Activated T-helper 2 cell treated with anti-CD3 and anti-CD28 coated beads, Interferon-gamma antibody, Interleukin-2, Interleukin-4, amounts not matched to agents 10 μg/mL and 5 μg/mL and 100 μg/mL, durations not matched to agents 14 hours and 24 hours and 36 hours (primary cell): Measurements from ENCODE around the gene MEOX1. TPM values are rescaled to one million over a fixed set of nuclear protein-coding genes. Genes with fewer than 3 reads are reported as not detected.

ENCODE experiments used
- DNase-seq: peaks from one replicate; pipeline ENCODE4 v3.0.0; 2021; ENCODE audit warnings: low spot score
- H3K27ac Mint-ChIP-seq: one replicate; pipeline ENCODE4 v1.8.0; 2021; ENCODE audit warnings: mixed read lengths
- H3K27me3 Mint-ChIP-seq: one replicate; pipeline ENCODE4 v1.8.0; 2021; ENCODE audit warnings: low read depth, mixed read lengths
- H3K36me3 Mint-ChIP-seq: one replicate; pipeline ENCODE4 v1.8.0; 2021; ENCODE audit warnings: low read depth, mixed read lengths
- H3K4me1 Mint-ChIP-seq: one replicate; pipeline ENCODE4 v1.8.0; 2021; ENCODE audit warnings: low read depth, mixed read lengths
- H3K4me3 Mint-ChIP-seq: one replicate; pipeline ENCODE4 v1.8.0; 2021; ENCODE audit warnings: low read depth, mild to moderate bottlenecking, moderate library complexity, mixed read lengths
- H3K9me3 Mint-ChIP-seq: one replicate; pipeline ENCODE4 v1.8.0; 2021; ENCODE audit warnings: mixed read lengths
- intact Hi-C: fragments of 100-400 bp; cut with micrococcal nuclease; formaldehyde crosslinking; loops from one replicate; pipeline ENCODE4 v1.15.1; 2023
- total RNA-seq: library from RNA; stranded (reverse); gene quantifications from 2 replicates; pipeline ENCODE4 v1.2.3, GENCODE V29; 2022

The MEOX1 gene
- total RNA-seq, 1 donor from 2014 or later: 1.8 TPM

- H3K36me3 Mint-ChIP-seq: no peaks in the 10 kb centered on the region
- H3K4me1 Mint-ChIP-seq: peaks cover 48% of the 10 kb centered on the region
- H3K27me3 Mint-ChIP-seq: no peaks in the 10 kb centered on the region
- H3K27ac Mint-ChIP-seq: peak overlapping the region; percentile 76
- peak overlapping the region; percentile 68 for H3K4me3 Mint-ChIP-seq
- no peak for DNase-seq
- intact Hi-C loops: no loop called here
- H3K9me3 Mint-ChIP-seq: no peaks in the 10 kb centered on the region
Observed at GRCh38 chr17:43662413-43663141, 855 bp upstream of the MEOX1 start.

GRCh38 chr17:43660816-43661493 lies 767 bp downstream of the MEOX1 start:
- Mint-ChIP-seq H3K4me3 (peak overlapping the region; percentile 68), H3K27ac (peak overlapping the region; percentile 36), H3K36me3 (no peaks in the 10 kb centered on the region), H3K27me3 (no peaks in the 10 kb centered on the region), H3K4me1 (peaks cover 55% of the 10 kb centered on the region), H3K9me3 (no peaks in the 10 kb centered on the region)
- DNase-seq: no peak
- intact Hi-C loops: no loop called here

GRCh38 chr17:43659823-43660617 lies 1.7 kb downstream of the MEOX1 start:
- peak overlapping the region; percentile 68 for H3K4me3 Mint-ChIP-seq
- no peaks in the 10 kb centered on the region for H3K36me3 Mint-ChIP-seq
- H3K4me1 Mint-ChIP-seq: peaks cover 57% of the 10 kb centered on the region
- no peaks in the 10 kb centered on the region for H3K9me3 Mint-ChIP-seq
- no peak for DNase-seq
- no peaks in the 10 kb centered on the region for H3K27me3 Mint-ChIP-seq
- intact Hi-C loops: no loop called here
- H3K27ac Mint-ChIP-seq: no peak overlapping the region

- peaks cover 57% of the 10 kb centered on the region for H3K4me1 Mint-ChIP-seq
- no peaks in the 10 kb centered on the region for H3K27me3 Mint-ChIP-seq
- H3K9me3 Mint-ChIP-seq: no peaks in the 10 kb centered on the region
- no peak overlapping the region for H3K27ac Mint-ChIP-seq
- no peaks in the 10 kb centered on the region for H3K36me3 Mint-ChIP-seq
- DNase-seq: no peak
- intact Hi-C loops: no loop called here
- H3K4me3 Mint-ChIP-seq: no peak overlapping the region
Observed at GRCh38 chr17:43658900-43659299, 2.8 kb downstream of the MEOX1 start.

- intact Hi-C loops: no loop called here
- H3K27ac Mint-ChIP-seq: peak overlapping the region; percentile 47
- peaks cover 1% of the 10 kb centered on the region for H3K27me3 Mint-ChIP-seq
- H3K36me3 Mint-ChIP-seq: peaks cover 5% of the 10 kb centered on the region
- H3K4me3 Mint-ChIP-seq: peak overlapping the region; percentile 6
- H3K4me1 Mint-ChIP-seq: peaks cover 37% of the 10 kb centered on the region
- DNase-seq: no peak
- no peaks in the 10 kb centered on the region for H3K9me3 Mint-ChIP-seq
Observed at GRCh38 chr17:43655693-43656255, 5.9 kb downstream of the MEOX1 start.

- Mint-ChIP-seq H3K27me3 (peaks cover 6% of the 10 kb centered on the region), H3K4me1 (peaks cover 23% of the 10 kb centered on the region), H3K4me3 (no peak overlapping the region), H3K36me3 (peaks cover 5% of the 10 kb centered on the region), H3K9me3 (no peaks in the 10 kb centered on the region), H3K27ac (no peak overlapping the region)
- intact Hi-C loops: no loop called here
- DNase-seq: no peak
Observed at GRCh38 chr17:43652124-43652480, 9.6 kb downstream of the MEOX1 start.

- Mint-ChIP-seq H3K4me3 (no peak overlapping the region), H3K27ac (no peak overlapping the region), H3K9me3 (no peaks in the 10 kb centered on the region), H3K27me3 (peaks cover 11% of the 10 kb centered on the region), H3K4me1 (peaks cover 9% of the 10 kb centered on the region), H3K36me3 (peaks cover 5% of the 10 kb centered on the region)
- intact Hi-C loops: no loop called here
- DNase-seq: no peak
Observed at GRCh38 chr17:43650471-43650870, 11.3 kb downstream of the MEOX1 start.

- Mint-ChIP-seq H3K4me1 (peaks cover 8% of the 10 kb centered on the region), H3K4me3 (no peak overlapping the region), H3K9me3 (no peaks in the 10 kb centered on the region), H3K27ac (no peak overlapping the region), H3K27me3 (peaks cover 16% of the 10 kb centered on the region), H3K36me3 (peaks cover 5% of the 10 kb centered on the region)
- no peak for DNase-seq
- intact Hi-C loops: no loop called here
Observed at GRCh38 chr17:43648916-43649315, 12.8 kb downstream of the MEOX1 start.

GRCh38 chr17:43645765-43646481 lies 15.8 kb downstream of the MEOX1 start:
- intact Hi-C loops: no loop called here
- peak overlapping the region; percentile 44 for H3K4me3 Mint-ChIP-seq
- DNase-seq: no peak
- H3K36me3 Mint-ChIP-seq: no peaks in the 10 kb centered on the region
- no peak overlapping the region for H3K27ac Mint-ChIP-seq
- peaks cover 4% of the 10 kb centered on the region for H3K4me1 Mint-ChIP-seq
- H3K27me3 Mint-ChIP-seq: peaks cover 15% of the 10 kb centered on the region
- no peaks in the 10 kb centered on the region for H3K9me3 Mint-ChIP-seq

- intact Hi-C loops: no loop called here
- H3K27ac Mint-ChIP-seq: no peak overlapping the region
- no peak overlapping the region for H3K4me3 Mint-ChIP-seq
- H3K9me3 Mint-ChIP-seq: no peaks in the 10 kb centered on the region
- H3K27me3 Mint-ChIP-seq: peaks cover 15% of the 10 kb centered on the region
- H3K4me1 Mint-ChIP-seq: peaks cover 4% of the 10 kb centered on the region
- no peak for DNase-seq
- no peaks in the 10 kb centered on the region for H3K36me3 Mint-ChIP-seq
Observed at GRCh38 chr17:43645450-43645764, 16.3 kb downstream of the MEOX1 start.

GRCh38 chr17:43644081-43644480 lies 17.6 kb downstream of the MEOX1 start:
- H3K27ac Mint-ChIP-seq: no peak overlapping the region
- H3K4me1 Mint-ChIP-seq: peaks cover 4% of the 10 kb centered on the region
- intact Hi-C loops: no loop called here
- no peaks in the 10 kb centered on the region for H3K36me3 Mint-ChIP-seq
- H3K27me3 Mint-ChIP-seq: peaks cover 15% of the 10 kb centered on the region
- DNase-seq: no peak
- H3K9me3 Mint-ChIP-seq: no peaks in the 10 kb centered on the region
- H3K4me3 Mint-ChIP-seq: no peak overlapping the region

- H3K36me3 Mint-ChIP-seq: no peaks in the 10 kb centered on the region
- intact Hi-C loops: no loop called here
- H3K27ac Mint-ChIP-seq: no peak overlapping the region
- H3K4me1 Mint-ChIP-seq: no peaks in the 10 kb centered on the region
- no peak for DNase-seq
- H3K27me3 Mint-ChIP-seq: peaks cover 13% of the 10 kb centered on the region
- H3K9me3 Mint-ChIP-seq: no peaks in the 10 kb centered on the region
- H3K4me3 Mint-ChIP-seq: no peak overlapping the region
Observed at GRCh38 chr17:43641416-43641815, 20.3 kb downstream of the MEOX1 start.
